DND-41 (cell line): Measurements from ENCODE around the gene SCN9A.

Source experiments
- EZH2 ChIP-seq: IDR thresholded peaks from 3 replicates; pipeline ENCODE4 v1.6.1; 2012; ENCODE audit warnings: borderline replicate concordance, low read depth, mild to moderate bottlenecking, moderate library complexity, low read length, inconsistent platforms; ENCODE audit not compliant: severe bottlenecking
- TF ChIP-seq, protein P1 (sequence below): IDR thresholded peaks from 2 replicates; pipeline ENCODE4 v1.5.1; 2012; ENCODE audit warnings: borderline replicate concordance, low read length, moderate library complexity, mild to moderate bottlenecking; ENCODE audit not compliant: poor library complexity, severe bottlenecking; ENCODE audit errors: extremely low read depth

- TF ChIP-seq, protein P1, sequence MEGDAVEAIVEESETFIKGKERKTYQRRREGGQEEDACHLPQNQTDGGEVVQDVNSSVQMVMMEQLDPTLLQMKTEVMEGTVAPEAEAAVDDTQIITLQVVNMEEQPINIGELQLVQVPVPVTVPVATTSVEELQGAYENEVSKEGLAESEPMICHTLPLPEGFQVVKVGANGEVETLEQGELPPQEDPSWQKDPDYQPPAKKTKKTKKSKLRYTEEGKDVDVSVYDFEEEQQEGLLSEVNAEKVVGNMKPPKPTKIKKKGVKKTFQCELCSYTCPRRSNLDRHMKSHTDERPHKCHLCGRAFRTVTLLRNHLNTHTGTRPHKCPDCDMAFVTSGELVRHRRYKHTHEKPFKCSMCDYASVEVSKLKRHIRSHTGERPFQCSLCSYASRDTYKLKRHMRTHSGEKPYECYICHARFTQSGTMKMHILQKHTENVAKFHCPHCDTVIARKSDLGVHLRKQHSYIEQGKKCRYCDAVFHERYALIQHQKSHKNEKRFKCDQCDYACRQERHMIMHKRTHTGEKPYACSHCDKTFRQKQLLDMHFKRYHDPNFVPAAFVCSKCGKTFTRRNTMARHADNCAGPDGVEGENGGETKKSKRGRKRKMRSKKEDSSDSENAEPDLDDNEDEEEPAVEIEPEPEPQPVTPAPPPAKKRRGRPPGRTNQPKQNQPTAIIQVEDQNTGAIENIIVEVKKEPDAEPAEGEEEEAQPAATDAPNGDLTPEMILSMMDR, result no peak
- TF ChIP-seq EZH2, result no peak
Observed at GRCh38 chr2:166242309-166242708, 133.4 kb downstream of the SCN9A start.
